Thymus (tissue), 11 donors: ENCODE results near the gene CYP21A2. TPM values are rescaled to one million over a fixed set of nuclear protein-coding genes. Genes with fewer than 3 reads are reported as not detected.
"Not testable (repeated sequence)": the region's sequence is repeated elsewhere in the genome, so short reads cannot be mapped to it uniquely, and the experiment has no call there.

ENCODE experiments used
- DNase-seq, 9 donors: peaks; one replicate each; pipeline ENCODE4 v3.0.0-alpha.2; 2013; ENCODE audit warnings: low spot score in 9 of 9, low read depth in 6 of 9, missing footprints in 1 of 9
- H3K27ac ChIP-seq, 2 donors: one replicate each; pipeline ENCODE4 v1.5.1; 2013; ENCODE audit warnings: control low read depth in 1 of 2, low read depth in 1 of 2, low read length in 1 of 2, mild to moderate bottlenecking in 1 of 2, moderate library complexity in 1 of 2
- H3K27me3 ChIP-seq, 2 donors: one replicate each; pipeline ENCODE4 v1.5.1; 2013; ENCODE audit warnings: low read length in 1 of 2; ENCODE audit not compliant: control insufficient read depth in 2 of 2, insufficient read depth in 1 of 2
- H3K36me3 ChIP-seq, 2 donors: one replicate each; pipeline ENCODE4 v1.5.1; 2013; ENCODE audit warnings: low read length in 1 of 2, mild to moderate bottlenecking in 1 of 2, moderate library complexity in 1 of 2; ENCODE audit not compliant: control insufficient read depth in 2 of 2, insufficient read depth in 2 of 2
- H3K4me1 ChIP-seq, 2 donors: one replicate each; pipeline ENCODE4 v1.5.1; 2013; ENCODE audit warnings: low read length in 2 of 2; ENCODE audit not compliant: control insufficient read depth in 2 of 2, insufficient read depth in 2 of 2
- H3K4me3 ChIP-seq, 2 donors: one replicate each; pipeline ENCODE4 v1.5.1; 2013; ENCODE audit warnings: low read length in 2 of 2, control low read depth in 1 of 2, mild to moderate bottlenecking in 1 of 2
- H3K9me3 ChIP-seq, 2 donors: one replicate each; pipeline ENCODE4 v1.5.1; 2013; ENCODE audit warnings: low read length in 1 of 2, mild to moderate bottlenecking in 1 of 2; ENCODE audit not compliant: control insufficient read depth in 2 of 2, insufficient read depth in 1 of 2
- WGBS: extraction: QIAGEN DNeasy Blood & Tissue Kit; methylation state at CpG from one replicate; pipeline ENCODE4 v1.1.7; 2013; 5-methylcytosine and 5-hydroxymethylcytosine counted together
- polyA plus RNA-seq: library from polyadenylated mRNA; stranded (reverse); fragments of 200-250 nt; gene quantifications from one replicate; pipeline ENCODE4 v1.2.3, GENCODE V29; 2013
- total RNA-seq: library from RNA; stranded (reverse); fragments of 120-200 nt; gene quantifications from one replicate; pipeline ENCODE4 v1.2.4, GENCODE V29; 2013
- donor health status: healthy.

Gene CYP21A2
- total and polyA plus RNA-seq, 2 donors: 0.24 to 15.7 TPM

- peaks cover 0 to 3% of the 10 kb centered on the region in 2 donors for H3K27me3 ChIP-seq
- no peak overlapping the region for H3K27ac ChIP-seq
- WGBS: 58% methylated on average over 42 of the region's 42 CpGs
- no peak overlapping the region for H3K4me3 ChIP-seq
- no peaks in the 10 kb centered on the region for H3K9me3 ChIP-seq
- no peaks in the 10 kb centered on the region for H3K4me1 ChIP-seq
- DNase-seq: peak in 8 of 9 donors; percentile 11 to 62 (median 24)
- H3K36me3 ChIP-seq: no peaks in the 10 kb centered on the region
These were observed 9.9 kb downstream of the CYP21A2 start for GRCh38 chr6:32047855-32048766.

GRCh38 chr6:32049149-32049548 lies 10.9 kb downstream of the CYP21A2 start:
- not testable (repeated sequence) for H3K4me3 ChIP-seq, DNase-seq, H3K9me3 ChIP-seq, H3K36me3 ChIP-seq, H3K27ac ChIP-seq, H3K4me1 ChIP-seq, H3K27me3 ChIP-seq
- 97% methylated on average over 21 of the region's 21 CpGs for WGBS

GRCh38 chr6:32049736-32050135 lies 11.5 kb downstream of the CYP21A2 start:
- not testable (repeated sequence) for H3K27me3 ChIP-seq, H3K4me3 ChIP-seq, DNase-seq, H3K9me3 ChIP-seq, H3K4me1 ChIP-seq, H3K36me3 ChIP-seq, H3K27ac ChIP-seq
- WGBS: 100% methylated on average over 8 of the region's 11 CpGs

- Histone ChIP-seq H3K4me3 (no peak overlapping the region), H3K27ac (no peak overlapping the region), H3K27me3 (peaks cover 0 to 3% of the 10 kb centered on the region in 2 donors), H3K9me3 (no peaks in the 10 kb centered on the region), H3K4me1 (no peaks in the 10 kb centered on the region), H3K36me3 (no peaks in the 10 kb centered on the region)
- WGBS: 94% methylated on average over 5 of the region's 5 CpGs
- no peak for DNase-seq
These were observed 12.3 kb downstream of the CYP21A2 start for GRCh38 chr6:32050562-32050961.

- DNase-seq, H3K9me3 ChIP-seq, H3K4me3 ChIP-seq, H3K27ac ChIP-seq, H3K4me1 ChIP-seq, H3K27me3 ChIP-seq, H3K36me3 ChIP-seq: not testable (repeated sequence)
- 95% methylated on average over 20 of the region's 20 CpGs for WGBS
These were observed 14.4 kb downstream of the CYP21A2 start for GRCh38 chr6:32052626-32053025.

GRCh38 chr6:32053314-32053713 lies 15.1 kb downstream of the CYP21A2 start:
- H3K27ac ChIP-seq, H3K4me1 ChIP-seq, DNase-seq, H3K9me3 ChIP-seq, H3K4me3 ChIP-seq, H3K36me3 ChIP-seq, H3K27me3 ChIP-seq: not testable (repeated sequence)
- 95% methylated on average over 13 of the region's 13 CpGs for whole genome bisulfite sequencing

GRCh38 chr6:32055756-32056155 lies 17.5 kb downstream of the CYP21A2 start:
- not testable (repeated sequence) for H3K36me3 ChIP-seq, H3K27me3 ChIP-seq, H3K9me3 ChIP-seq, DNase-seq, H3K4me3 ChIP-seq, H3K27ac ChIP-seq, H3K4me1 ChIP-seq
- 91% methylated on average over 21 of the region's 21 CpGs for WGBS

- 98% methylated on average over 7 of the region's 7 CpGs for WGBS
- H3K36me3 ChIP-seq: no peaks in the 10 kb centered on the region
These were observed 18.0 kb downstream of the CYP21A2 start for GRCh38 chr6:32056254-32056653.

GRCh38 chr6:32057966-32058365 lies 19.8 kb downstream of the CYP21A2 start:
- H3K9me3 ChIP-seq: no peaks in the 10 kb centered on the region
- H3K4me3 ChIP-seq: no peak overlapping the region
- no peaks in the 10 kb centered on the region for H3K36me3 ChIP-seq
- H3K4me1 ChIP-seq: no peaks in the 10 kb centered on the region
- no peak for DNase-seq
- H3K27ac ChIP-seq: no peak overlapping the region
- H3K27me3 ChIP-seq: peaks cover 0 to 11% of the 10 kb centered on the region in 2 donors
- WGBS: 92% methylated on average over 17 of the region's 17 CpGs

More at GRCh38 chr6:32056254-32056653, 18.0 kb downstream of the CYP21A2 start:
- H3K4me3 ChIP-seq: no peak overlapping the region
- no peaks in the 10 kb centered on the region for H3K4me1 ChIP-seq
- H3K9me3 ChIP-seq: no peaks in the 10 kb centered on the region
- peaks cover 0 to 11% of the 10 kb centered on the region in 2 donors for H3K27me3 ChIP-seq
- no peak for DNase-seq
- H3K27ac ChIP-seq: no peak overlapping the region
